Right atrium auricular region (tissue), 2 donors: ENCODE data around the gene HLA-DQA1. TPM values are rescaled to one million over a fixed set of nuclear protein-coding genes. Genes with fewer than 3 reads are reported as not detected.
"Not testable (repeated sequence)": the region's sequence is repeated elsewhere in the genome, so short reads cannot be mapped to it uniquely, and the experiment has no call there.

ENCODE experiments used
- DNase-seq: peaks from one replicate; pipeline ENCODE4 v3.0.0-alpha.2; 2019; ENCODE audit warnings: low spot score
- H3K27ac ChIP-seq, 2 donors: fragments of 200-600 bp; sonication (generic); 1 replicate in 1 of 2; 2 replicates in 1 of 2; pipeline ENCODE4 v1.5.1; 2016 to 2019
- H3K27me3 ChIP-seq, 2 donors: fragments of 200-600 bp; sonication (generic); one replicate each; pipeline versions ENCODE4 v1.5.1 to v1.6.0; 2017 to 2019
- H3K36me3 ChIP-seq: fragments of 200-600 bp; sonication (generic); one replicate; pipeline ENCODE4 v1.5.1; 2016
- H3K4me1 ChIP-seq, 2 donors: fragments of 200-600 bp; sonication (generic); one replicate each; pipeline versions ENCODE4 v1.5.1 to v1.6.0; 2017 to 2019
- H3K4me3 ChIP-seq, 2 donors: fragments of 200-600 bp; sonication (generic); 1 replicate in 1 of 2; 2 replicates in 1 of 2; pipeline ENCODE4 v1.5.1; 2017 to 2019; ENCODE audit warnings: mild to moderate bottlenecking in 1 of 2, moderate library complexity in 1 of 2
- H3K9me3 ChIP-seq, 2 donors: fragments of 200-600 bp; sonication (generic); one replicate each; pipeline ENCODE4 v1.5.1; 2019
- total RNA-seq, 2 donors: library from RNA; depleted of rRNA; stranded (reverse); fragments of >200 nt; gene quantifications; one replicate each; pipeline ENCODE4 v1.1.0, GENCODE V29; 2016
- TF ChIP-seq, protein P1 (sequence below), 2 donors: fragments of 200-600 bp; sonication (generic); IDR thresholded peaks; one replicate each; pipeline ENCODE4 v1.5.1; 2019; ENCODE audit warnings: antibody characterized with exemption in 2 of 2

HLA-DQA1 gene
- total RNA-seq, 2 donors from 2014 or later, result 0.63 to 2.9 TPM

DNA sequence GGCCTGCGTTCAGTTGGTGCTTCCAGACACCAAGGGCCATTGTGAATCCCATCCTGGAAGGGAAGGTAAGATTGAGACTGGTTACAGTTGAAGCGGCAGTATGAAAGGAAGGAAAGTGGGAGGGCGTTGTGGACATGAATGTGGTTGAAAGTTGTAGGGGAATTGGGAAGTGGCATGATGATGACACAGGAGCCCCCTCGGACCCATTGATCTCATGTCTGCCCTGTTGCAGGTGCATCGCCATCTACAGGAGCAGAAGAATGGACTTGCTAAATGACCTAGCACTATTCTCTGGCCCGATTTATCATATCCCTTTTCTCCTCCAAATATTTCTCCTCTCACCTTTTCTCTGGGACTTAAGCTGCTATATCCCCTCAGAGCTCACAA, 5.5 kb downstream of the HLA-DQA1 start:
- no peaks in the 10 kb centered on the region for H3K27me3 ChIP-seq
- no peak overlapping the region for H3K27ac ChIP-seq
- TF ChIP-seq, protein P1, sequence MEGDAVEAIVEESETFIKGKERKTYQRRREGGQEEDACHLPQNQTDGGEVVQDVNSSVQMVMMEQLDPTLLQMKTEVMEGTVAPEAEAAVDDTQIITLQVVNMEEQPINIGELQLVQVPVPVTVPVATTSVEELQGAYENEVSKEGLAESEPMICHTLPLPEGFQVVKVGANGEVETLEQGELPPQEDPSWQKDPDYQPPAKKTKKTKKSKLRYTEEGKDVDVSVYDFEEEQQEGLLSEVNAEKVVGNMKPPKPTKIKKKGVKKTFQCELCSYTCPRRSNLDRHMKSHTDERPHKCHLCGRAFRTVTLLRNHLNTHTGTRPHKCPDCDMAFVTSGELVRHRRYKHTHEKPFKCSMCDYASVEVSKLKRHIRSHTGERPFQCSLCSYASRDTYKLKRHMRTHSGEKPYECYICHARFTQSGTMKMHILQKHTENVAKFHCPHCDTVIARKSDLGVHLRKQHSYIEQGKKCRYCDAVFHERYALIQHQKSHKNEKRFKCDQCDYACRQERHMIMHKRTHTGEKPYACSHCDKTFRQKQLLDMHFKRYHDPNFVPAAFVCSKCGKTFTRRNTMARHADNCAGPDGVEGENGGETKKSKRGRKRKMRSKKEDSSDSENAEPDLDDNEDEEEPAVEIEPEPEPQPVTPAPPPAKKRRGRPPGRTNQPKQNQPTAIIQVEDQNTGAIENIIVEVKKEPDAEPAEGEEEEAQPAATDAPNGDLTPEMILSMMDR (IDR thresholded peaks at IDR 0.05), result no peak
- H3K36me3 ChIP-seq, result no peaks in the 10 kb centered on the region
- no peaks in the 10 kb centered on the region for H3K9me3 ChIP-seq
- no peak overlapping the region for H3K4me3 ChIP-seq
- no peak for DNase-seq
- H3K4me1 ChIP-seq, result no peaks in the 10 kb centered on the region

- TF ChIP-seq, protein P1 (IDR thresholded peaks at IDR 0.05), result no peak
- DNase-seq, result no peak
- no peaks in the 10 kb centered on the region for H3K36me3 ChIP-seq
- H3K9me3 ChIP-seq, result no peaks in the 10 kb centered on the region
- H3K27ac ChIP-seq, result no peak overlapping the region
- no peaks in the 10 kb centered on the region for H3K27me3 ChIP-seq
- no peak overlapping the region for H3K4me3 ChIP-seq
- no peaks in the 10 kb centered on the region for H3K4me1 ChIP-seq
These were observed 6.7 kb downstream of the HLA-DQA1 start for GRCh38 chr6:32643904-32644303.

DNA sequence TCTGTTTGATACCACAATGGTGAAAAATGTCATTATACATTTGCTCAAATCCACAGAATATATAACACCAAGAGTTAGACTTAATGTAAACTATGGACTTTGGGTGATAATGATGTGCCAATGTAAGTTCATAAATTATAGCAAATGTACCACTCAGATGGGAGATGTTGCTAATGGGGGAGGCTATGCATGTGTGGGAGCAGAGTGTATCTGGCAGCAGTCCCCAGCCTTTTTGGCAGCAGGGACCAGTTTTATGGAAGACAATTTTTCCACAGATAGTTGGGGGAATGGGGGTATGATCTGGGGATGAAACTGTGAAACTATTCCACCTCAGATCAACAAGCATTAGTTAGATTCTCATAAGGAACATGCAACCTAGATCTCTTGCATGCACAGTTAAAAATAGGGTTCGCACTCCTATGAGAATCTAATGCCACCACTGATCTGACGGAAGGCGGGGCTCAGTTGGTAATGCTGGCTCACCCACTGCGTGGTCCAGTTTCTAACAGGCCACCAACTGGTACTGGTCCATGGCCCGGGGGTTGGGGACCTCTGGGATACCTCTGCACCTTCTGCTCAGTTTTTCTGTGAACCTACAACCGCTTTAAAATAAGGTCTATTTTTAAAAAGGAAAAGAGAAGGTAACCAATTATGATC, 8.0 kb downstream of the HLA-DQA1 start:
- Histone ChIP-seq H3K4me1 (no peaks in the 10 kb centered on the region), H3K27me3 (no peaks in the 10 kb centered on the region), H3K36me3 (no peaks in the 10 kb centered on the region), H3K27ac (no peak overlapping the region), H3K4me3 (no peak overlapping the region), H3K9me3 (no peaks in the 10 kb centered on the region)
- TF ChIP-seq, protein P1 (IDR thresholded peaks at IDR 0.05), result no peak
- DNase-seq, result no peak

DNA sequence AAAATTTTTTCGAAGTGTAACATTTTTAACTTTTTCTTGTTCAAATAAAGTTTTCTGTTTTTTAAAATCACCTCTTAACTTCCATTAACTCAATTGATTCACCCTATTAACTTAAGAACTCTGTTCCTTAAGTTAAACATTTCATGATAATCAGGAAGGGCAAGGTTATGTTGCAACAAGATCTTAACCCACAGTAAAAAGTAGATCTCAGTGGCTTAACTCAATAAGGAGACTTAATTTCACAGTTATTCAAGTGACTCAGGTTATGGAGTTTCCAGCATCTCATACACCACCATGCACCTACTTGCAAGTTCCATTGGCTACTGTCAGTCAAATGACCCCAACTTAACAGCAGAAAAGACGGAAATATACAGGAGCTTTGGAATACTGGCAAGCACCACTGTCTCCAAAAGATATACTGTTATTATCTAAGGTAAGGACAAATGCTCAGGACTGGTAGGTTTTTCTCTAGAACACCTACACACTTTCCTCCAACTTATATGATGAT, 18.1 kb downstream of the HLA-DQA1 start:
- H3K27ac ChIP-seq, result no peak overlapping the region
- DNase-seq, result no peak
- no peaks in the 10 kb centered on the region for H3K9me3 ChIP-seq
- no peaks in the 10 kb centered on the region for H3K36me3 ChIP-seq
- TF ChIP-seq, protein P1 (IDR thresholded peaks at IDR 0.05), result no peak
- H3K4me3 ChIP-seq, result no peak overlapping the region
- H3K27me3 ChIP-seq, result no peaks in the 10 kb centered on the region
- no peaks in the 10 kb centered on the region for H3K4me1 ChIP-seq

GRCh38 chr6:32657329-32657728, 20.1 kb downstream of the HLA-DQA1 start:
- not testable (repeated sequence) for H3K27me3 ChIP-seq, H3K27ac ChIP-seq, H3K4me3 ChIP-seq, H3K4me1 ChIP-seq, H3K9me3 ChIP-seq, DNase-seq, H3K36me3 ChIP-seq

DNA sequence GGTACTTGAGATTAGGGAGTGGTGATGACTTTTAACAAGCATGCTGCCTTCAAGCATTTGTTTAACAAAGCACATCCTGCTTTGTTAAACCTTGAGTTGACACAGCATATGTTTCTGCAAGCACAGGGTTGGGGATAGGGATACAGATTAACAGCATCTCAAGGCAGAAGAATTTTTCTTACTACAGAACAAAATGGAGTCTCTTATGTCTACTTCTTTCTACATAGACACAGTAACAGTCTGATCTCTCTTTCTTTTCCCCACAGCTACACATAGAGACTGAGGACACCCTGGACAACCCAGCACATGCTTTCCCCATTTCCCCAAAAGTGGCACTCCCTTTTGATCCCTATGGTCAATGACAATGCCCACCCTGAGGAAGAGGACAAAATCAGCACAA, 20.6 kb downstream of the HLA-DQA1 start:
- H3K4me3 ChIP-seq, H3K27me3 ChIP-seq, DNase-seq, H3K9me3 ChIP-seq, H3K4me1 ChIP-seq, H3K27ac ChIP-seq, H3K36me3 ChIP-seq: not testable (repeated sequence)

DNA sequence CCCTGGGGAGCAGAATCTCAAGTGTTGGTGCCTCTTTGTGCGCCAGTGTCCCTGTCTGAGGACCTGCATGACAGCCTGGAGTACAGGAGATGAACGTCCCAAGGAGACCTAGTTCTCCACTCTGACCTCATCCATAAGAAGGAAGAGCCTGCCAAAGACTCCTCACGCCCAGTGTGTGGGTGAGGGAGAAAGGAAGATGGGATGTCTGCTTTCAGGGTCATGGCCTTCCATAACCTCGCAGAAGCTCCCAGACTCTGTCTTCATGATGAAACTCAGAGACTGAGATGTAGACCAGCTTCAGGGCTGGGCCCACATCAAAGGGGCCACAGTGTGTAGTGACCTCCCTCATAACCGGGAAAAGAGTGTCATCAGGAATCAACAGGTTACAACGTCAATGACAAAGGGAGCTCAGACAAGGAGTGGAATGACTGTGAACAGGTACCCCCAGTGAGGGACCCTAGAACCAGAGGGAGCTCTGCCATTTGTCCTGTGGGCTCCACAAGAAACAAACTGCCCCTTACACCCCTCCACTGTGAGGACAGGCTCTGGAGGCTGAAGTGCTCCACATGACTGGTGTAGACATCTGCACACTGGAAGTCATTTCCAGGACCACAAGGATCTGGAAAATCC, 21.2 kb downstream of the HLA-DQA1 start:
- no peak overlapping the region for H3K27ac ChIP-seq

More for the DNA sequence above, 21.2 kb downstream of the HLA-DQA1 start:
- no peak for DNase-seq
- no peaks in the 10 kb centered on the region for H3K36me3 ChIP-seq
- H3K9me3 ChIP-seq, result no peaks in the 10 kb centered on the region
- H3K4me1 ChIP-seq, result no peaks in the 10 kb centered on the region
- TF ChIP-seq, protein P1 (IDR thresholded peaks at IDR 0.05), result no peak
- no peaks in the 10 kb centered on the region for H3K27me3 ChIP-seq
- H3K4me3 ChIP-seq, result no peak overlapping the region
